ENCODE measurements around the gene SSX2IP. TPM values are rescaled to one million over a fixed set of nuclear protein-coding genes. Genes with fewer than 3 reads are reported as not detected.

The SSX2IP gene
- total RNA-seq, 4 donors from 2014 or later, result 2.9 to 34.3 (median 19.2) TPM

GRCh38 chr1:84688463-84689061 lies 1.7 kb downstream of the SSX2IP start:
- no peaks in the 10 kb centered on the region for H3K9me3 ChIP-seq
- no peak overlapping the region for H3K4me3 ChIP-seq
- no peak for DNase-seq
- no peaks in the 10 kb centered on the region for H3K4me1 ChIP-seq
- H3K27ac ChIP-seq, result peak overlapping the region in 1 of 2 donors; percentile 81
- no peaks in the 10 kb centered on the region for H3K27me3 ChIP-seq
- H3K36me3 ChIP-seq, result no peaks in the 10 kb centered on the region
- TF ChIP-seq POLR2A (IDR thresholded peaks at IDR 0.05) (no peak), CTCF (IDR thresholded peaks at IDR 0.05) (no peak)
- intact Hi-C loops (cut with DNase I; ENCODE audit: low total_unique reads), result loop anchor here (10.0 kb wide), 1 partner anchor 56 kb away; no protein-coding TSS in a partner anchor

GRCh38 chr1:84687714-84688462 lies 2.4 kb downstream of the SSX2IP start:
- Histone ChIP-seq H3K4me3 (no peak overlapping the region), H3K9me3 (no peaks in the 10 kb centered on the region), H3K4me1 (no peaks in the 10 kb centered on the region), H3K27ac (no peak overlapping the region), H3K36me3 (no peaks in the 10 kb centered on the region), H3K27me3 (no peaks in the 10 kb centered on the region)
- DNase-seq, result no peak
- intact Hi-C loops (cut with DNase I; ENCODE audit: low total_unique reads), result loop anchor here (10.0 kb wide), 1 partner anchor 57 kb away; no protein-coding TSS in a partner anchor
- TF ChIP-seq POLR2A (IDR thresholded peaks at IDR 0.05) (no peak), CTCF (IDR thresholded peaks at IDR 0.05) (no peak)

- H3K36me3 ChIP-seq, result no peaks in the 10 kb centered on the region
- TF ChIP-seq POLR2A (IDR thresholded peaks at IDR 0.05) (no peak), CTCF (IDR thresholded peaks at IDR 0.05) (no peak)
- intact Hi-C loops (cut with DNase I; ENCODE audit: low total_unique reads), result loop anchor here (10.0 kb wide), 1 partner anchor 59 kb away; no protein-coding TSS in a partner anchor
Observed at GRCh38 chr1:84686223-84686622, 4.0 kb downstream of the SSX2IP start.

GRCh38 chr1:84683508-84683907 lies 6.8 kb downstream of the SSX2IP start:
- H3K4me3 ChIP-seq, result no peak overlapping the region
- no peaks in the 10 kb centered on the region for H3K9me3 ChIP-seq
- no peaks in the 10 kb centered on the region for H3K27me3 ChIP-seq
- no peaks in the 10 kb centered on the region for H3K36me3 ChIP-seq
- H3K4me1 ChIP-seq, result no peaks in the 10 kb centered on the region
- TF ChIP-seq CTCF (IDR thresholded peaks at IDR 0.05), result no peak
- no peak for TF ChIP-seq POLR2A (IDR thresholded peaks at IDR 0.05)
- DNase-seq, result no peak
- no peak overlapping the region for H3K27ac ChIP-seq
- intact Hi-C loops (cut with DNase I; ENCODE audit: low total_unique reads), result loop anchor here (10.0 kb wide), 1 partner anchor 61 kb away; no protein-coding TSS in a partner anchor

More at GRCh38 chr1:84686223-84686622, 4.0 kb downstream of the SSX2IP start:
- Histone ChIP-seq H3K4me3 (no peak overlapping the region), H3K27me3 (no peaks in the 10 kb centered on the region), H3K9me3 (no peaks in the 10 kb centered on the region), H3K27ac (no peak overlapping the region), H3K4me1 (no peaks in the 10 kb centered on the region)
- DNase-seq, result no peak

GRCh38 chr1:84682047-84682446 lies 8.2 kb downstream of the SSX2IP start:
- no peak overlapping the region for H3K4me3 ChIP-seq
- no peak for TF ChIP-seq CTCF (IDR thresholded peaks at IDR 0.05)
- TF ChIP-seq POLR2A (IDR thresholded peaks at IDR 0.05), result no peak
- H3K4me1 ChIP-seq, result no peaks in the 10 kb centered on the region
- no peaks in the 10 kb centered on the region for H3K36me3 ChIP-seq
- H3K27ac ChIP-seq, result no peak overlapping the region
- intact Hi-C loops (cut with DNase I; ENCODE audit: low total_unique reads), result loop anchor here (10.0 kb wide), 1 partner anchor 63 kb away; no protein-coding TSS in a partner anchor
- DNase-seq, result no peak
- H3K27me3 ChIP-seq, result no peaks in the 10 kb centered on the region
- H3K9me3 ChIP-seq, result no peaks in the 10 kb centered on the region

Data from uterus (tissue), 4 donors.